EL (cell line): ENCODE measurements around the gene EGFL6.
"Not testable (repeated sequence)": the region's sequence is repeated elsewhere in the genome, so short reads cannot be mapped to it uniquely, and the experiment has no call there.

Experiments
- DNase-seq: peaks from one replicate; pipeline ENCODE4 v3.0.0-alpha.2; 2016

The EGFL6 gene

GRCh38 chrX:13598877-13599276, 29.5 kb downstream of the EGFL6 start:
- peak; percentile 1 for DNase-seq

- no peak for DNase-seq
Observed at GRCh38 chrX:13599491-13599890, 30.1 kb downstream of the EGFL6 start.

GRCh38 chrX:13605611-13606010, 36.2 kb downstream of the EGFL6 start:
- no peak for DNase-seq

GRCh38 chrX:13607331-13607995, 38.1 kb downstream of the EGFL6 start:
- no peak for DNase-seq

- no peak for DNase-seq
Observed at GRCh38 chrX:13607996-13608365, 38.6 kb downstream of the EGFL6 start.

- DNase-seq: no peak
Observed at GRCh38 chrX:13614154-13614553, 44.8 kb downstream of the EGFL6 start.

GRCh38 chrX:13620207-13620606, 50.8 kb downstream of the EGFL6 start:
- DNase-seq: no peak

GRCh38 chrX:13622401-13622964, 53.1 kb downstream of the EGFL6 start:
- no peak for DNase-seq

- no peak for DNase-seq
Observed at GRCh38 chrX:13627306-13627705, 57.9 kb downstream of the EGFL6 start.

GRCh38 chrX:13637224-13637623, 67.8 kb downstream of the EGFL6 start:
- not testable (repeated sequence) for DNase-seq

- DNase-seq: no peak
Observed at GRCh38 chrX:13638021-13638420, 68.6 kb downstream of the EGFL6 start.

- DNase-seq: no peak
Observed at GRCh38 chrX:13638826-13639225, 69.4 kb downstream of the EGFL6 start.

- DNase-seq: not testable (repeated sequence)
Observed at GRCh38 chrX:13641684-13642083, 72.3 kb downstream of the EGFL6 start.

- DNase-seq: no peak
Observed at GRCh38 chrX:13645464-13646153, 76.2 kb downstream of the EGFL6 start.

- DNase-seq: peak; percentile 47
Observed at GRCh38 chrX:13646154-13646549, 76.8 kb downstream of the EGFL6 start.

- DNase-seq: peak; percentile 6
Observed at GRCh38 chrX:13647709-13648212, 78.4 kb downstream of the EGFL6 start.

- not testable (repeated sequence) for DNase-seq
Observed at GRCh38 chrX:13648336-13648735, 78.9 kb downstream of the EGFL6 start.

- no peak for DNase-seq
Observed at GRCh38 chrX:13649838-13650237, 80.4 kb downstream of the EGFL6 start.

- no peak for DNase-seq
Observed at GRCh38 chrX:13650318-13650717, 80.9 kb downstream of the EGFL6 start.

GRCh38 chrX:13651150-13651549, 81.7 kb downstream of the EGFL6 start:
- DNase-seq: no peak

GRCh38 chrX:13652287-13652793, 82.9 kb downstream of the EGFL6 start:
- DNase-seq: peak; percentile 85

GRCh38 chrX:13652850-13653693, 83.7 kb downstream of the EGFL6 start, which contains the start of gene TCEANC:
TSS of gene TCEANC (plus strand) at chrX:13653141. CDS start at chrX:13662509, 9,368 bp downstream.
- DNase-seq: peak; percentile 95

GRCh38 chrX:13654116-13654515, 84.7 kb downstream of the EGFL6 start:
- no peak for DNase-seq
